K562 (cell line): ENCODE data around the gene GRAMD1B. TPM values are rescaled to one million over a fixed set of nuclear protein-coding genes. Genes with fewer than 3 reads are reported as not detected.

Source experiments
- ATF1 ChIP-seq, 2 experiments: fragments of 450-650 bp in 1 of 2; IDR thresholded peaks; 2 replicates each; pipeline ENCODE4 v1.6.1; 2016; ENCODE audit warnings: missing compliant biosample characterization in 1 of 2, missing genetic modification characterization in 1 of 2
- CEBPB ChIP-seq: fragments of 450-650 bp; IDR thresholded peaks from 2 replicates; pipeline ENCODE4 v1.6.1; 2016; ENCODE audit warnings: missing genetic modification characterization, missing compliant biosample characterization
- ELF1 ChIP-seq: fragments of 200-800 bp; sonication (Bioruptor generic); IDR thresholded peaks from 2 replicates; pipeline ENCODE4 v1.6.1; 2016; ENCODE audit warnings: missing genetic modification characterization, missing compliant biosample characterization
- ETV1 ChIP-seq: fragments of 450-650 bp; conservative IDR thresholded peaks from 2 replicates; pipeline ENCODE4 v1.6.1; 2016; ENCODE audit warnings: missing genetic modification characterization, control low read depth, low read depth, missing compliant biosample characterization
- MAFG ChIP-seq: fragments of 450-650 bp; conservative IDR thresholded peaks from 2 replicates; pipeline ENCODE4 v1.6.1; 2016; ENCODE audit warnings: missing genetic modification characterization, missing compliant biosample characterization
- MTA2 ChIP-seq: fragments of 450-650 bp; IDR thresholded peaks from 2 replicates; pipeline ENCODE4 v1.6.1; 2016; ENCODE audit warnings: low read depth
- NFE2 ChIP-seq: IDR thresholded peaks from 2 replicates; pipeline ENCODE4 v1.6.1; 2014; ENCODE audit warnings: antibody characterized with exemption, low read depth
- NR2C2 ChIP-seq, 2 experiments: fragments of 200-800 bp in 1 of 2; sonication (Bioruptor generic) in 1 of 2; sonication (generic) in 1 of 2; formaldehyde crosslinking in 1 of 2; IDR thresholded peaks; 2 replicates each; pipeline versions ENCODE4 v1.6.1 to v1.8.0; 2016 to 2022; ENCODE audit warnings: mild to moderate bottlenecking in 1 of 2, missing compliant biosample characterization in 1 of 2, missing genetic modification characterization in 1 of 2, missing genetic modification reagents in 1 of 2
- ZNF316 ChIP-seq: fragments of 450-650 bp; IDR thresholded peaks from 2 replicates; pipeline ENCODE4 v1.6.1; 2016
- polyA plus RNA-seq, 8 experiments: library from polyadenylated mRNA; depleted of rRNA in 4 of 8; stranded (reverse) in 5 of 8; unstranded in 3 of 8; fragments of >200 nt; fragmentation: Nextera tagmentation in 2 of 8; fragmentation: Illumina TruSeq in 1 of 8; extraction: Ambion mirVana in 2 of 8; extraction: Trizol in 1 of 8; gene quantifications; 2 replicates each; pipeline versions ENCODE4 v1.2.1 to v1.2.3, GENCODE V29; 2011 to 2014; ENCODE audit warnings: inconsistent platforms in 1 of 8, missing spikeins in 1 of 8
- total RNA-seq, 7 experiments: library from RNA; depleted of rRNA in 6 of 7; stranded (reverse); fragments of >200 nt in 6 of 7; fragmentation: Illumina TruSeq in 2 of 7; extraction: Trizol in 2 of 7; gene quantifications; 2 replicates each; pipeline versions ENCODE4 v1.2.1 to v1.2.3, GENCODE V29; 2011 to 2021; ENCODE audit warnings: low replicate concordance in 1 of 7
- TF ChIP-seq, protein P1 (sequence below): sonication (generic); IDR thresholded peaks from 2 replicates; pipeline ENCODE4 v1.6.1; 2016
- TF ChIP-seq, protein P2 (sequence below): fragments of 200-800 bp; sonication (Bioruptor generic); IDR thresholded peaks from 2 replicates; pipeline ENCODE4 v1.6.1; 2016; ENCODE audit warnings: missing genetic modification characterization, missing compliant biosample characterization

Gene GRAMD1B
- total and polyA plus RNA-seq, 9 of the 15 experiments (the other 6 are each of a cell fraction or from before 2014, with no cell fraction given): 0.31 TPM; not detected in 8

DNA sequence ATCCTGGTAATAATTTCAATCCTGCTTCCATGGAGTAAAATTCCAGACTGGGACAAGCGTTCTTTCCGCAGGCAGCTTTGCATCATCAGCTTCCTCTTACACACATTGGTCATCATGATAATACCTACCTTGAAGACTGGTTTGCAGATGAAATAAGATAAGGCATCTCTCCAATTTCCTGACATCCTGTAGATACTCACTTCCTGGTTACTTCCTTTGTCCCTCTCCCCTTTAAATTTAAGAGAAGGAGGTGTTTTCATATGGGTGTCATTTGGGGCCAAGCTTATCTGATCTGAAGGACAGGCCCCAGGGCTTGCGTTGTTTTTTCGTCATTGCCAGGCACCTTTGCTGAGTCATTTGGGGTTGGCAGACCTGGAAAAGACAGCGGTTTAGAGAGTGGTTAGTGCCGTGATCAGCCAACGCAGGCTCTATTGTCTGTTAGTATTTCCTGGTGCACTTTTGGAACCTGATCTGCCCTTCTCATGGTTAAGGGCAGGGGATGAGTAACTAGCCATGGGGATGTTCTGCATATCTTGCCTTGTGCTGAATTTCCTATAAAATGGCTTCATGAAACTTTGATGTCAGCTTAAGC is 24.1 kb downstream of the GRAMD1B start (continued):
- TF ChIP-seq, protein P1, sequence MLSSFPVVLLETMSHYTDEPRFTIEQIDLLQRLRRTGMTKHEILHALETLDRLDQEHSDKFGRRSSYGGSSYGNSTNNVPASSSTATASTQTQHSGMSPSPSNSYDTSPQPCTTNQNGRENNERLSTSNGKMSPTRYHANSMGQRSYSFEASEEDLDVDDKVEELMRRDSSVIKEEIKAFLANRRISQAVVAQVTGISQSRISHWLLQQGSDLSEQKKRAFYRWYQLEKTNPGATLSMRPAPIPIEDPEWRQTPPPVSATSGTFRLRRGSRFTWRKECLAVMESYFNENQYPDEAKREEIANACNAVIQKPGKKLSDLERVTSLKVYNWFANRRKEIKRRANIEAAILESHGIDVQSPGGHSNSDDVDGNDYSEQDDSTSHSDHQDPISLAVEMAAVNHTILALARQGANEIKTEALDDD: peak; percentile 46
- TF ChIP-seq MTA2: no peak
- peak; percentile 81 for TF ChIP-seq ELF1 (tag)
- TF ChIP-seq ETV1: peak; percentile 84
- TF ChIP-seq, protein P2, sequence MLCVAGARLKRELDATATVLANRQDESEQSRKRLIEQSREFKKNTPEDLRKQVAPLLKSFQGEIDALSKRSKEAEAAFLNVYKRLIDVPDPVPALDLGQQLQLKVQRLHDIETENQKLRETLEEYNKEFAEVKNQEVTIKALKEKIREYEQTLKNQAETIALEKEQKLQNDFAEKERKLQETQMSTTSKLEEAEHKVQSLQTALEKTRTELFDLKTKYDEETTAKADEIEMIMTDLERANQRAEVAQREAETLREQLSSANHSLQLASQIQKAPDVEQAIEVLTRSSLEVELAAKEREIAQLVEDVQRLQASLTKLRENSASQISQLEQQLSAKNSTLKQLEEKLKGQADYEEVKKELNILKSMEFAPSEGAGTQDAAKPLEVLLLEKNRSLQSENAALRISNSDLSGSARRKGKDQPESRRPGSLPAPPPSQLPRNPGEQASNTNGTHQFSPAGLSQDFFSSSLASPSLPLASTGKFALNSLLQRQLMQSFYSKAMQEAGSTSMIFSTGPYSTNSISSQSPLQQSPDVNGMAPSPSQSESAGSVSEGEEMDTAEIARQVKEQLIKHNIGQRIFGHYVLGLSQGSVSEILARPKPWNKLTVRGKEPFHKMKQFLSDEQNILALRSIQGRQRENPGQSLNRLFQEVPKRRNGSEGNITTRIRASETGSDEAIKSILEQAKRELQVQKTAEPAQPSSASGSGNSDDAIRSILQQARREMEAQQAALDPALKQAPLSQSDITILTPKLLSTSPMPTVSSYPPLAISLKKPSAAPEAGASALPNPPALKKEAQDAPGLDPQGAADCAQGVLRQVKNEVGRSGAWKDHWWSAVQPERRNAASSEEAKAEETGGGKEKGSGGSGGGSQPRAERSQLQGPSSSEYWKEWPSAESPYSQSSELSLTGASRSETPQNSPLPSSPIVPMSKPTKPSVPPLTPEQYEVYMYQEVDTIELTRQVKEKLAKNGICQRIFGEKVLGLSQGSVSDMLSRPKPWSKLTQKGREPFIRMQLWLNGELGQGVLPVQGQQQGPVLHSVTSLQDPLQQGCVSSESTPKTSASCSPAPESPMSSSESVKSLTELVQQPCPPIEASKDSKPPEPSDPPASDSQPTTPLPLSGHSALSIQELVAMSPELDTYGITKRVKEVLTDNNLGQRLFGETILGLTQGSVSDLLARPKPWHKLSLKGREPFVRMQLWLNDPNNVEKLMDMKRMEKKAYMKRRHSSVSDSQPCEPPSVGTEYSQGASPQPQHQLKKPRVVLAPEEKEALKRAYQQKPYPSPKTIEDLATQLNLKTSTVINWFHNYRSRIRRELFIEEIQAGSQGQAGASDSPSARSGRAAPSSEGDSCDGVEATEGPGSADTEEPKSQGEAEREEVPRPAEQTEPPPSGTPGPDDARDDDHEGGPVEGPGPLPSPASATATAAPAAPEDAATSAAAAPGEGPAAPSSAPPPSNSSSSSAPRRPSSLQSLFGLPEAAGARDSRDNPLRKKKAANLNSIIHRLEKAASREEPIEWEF (CRISPR knock-in tag): no peak
- TF ChIP-seq CEBPB: no peak
- peak; percentile 82 for TF ChIP-seq NFE2
- TF ChIP-seq NR2C2 (CRISPR knock-in tag; IDR thresholded peaks at IDR 0.05): no peak
- TF ChIP-seq NR2C2 (tag; IDR thresholded peaks at IDR 0.05): peak; percentile 63; the same call in 1 of the 2 replicates
- TF ChIP-seq ZNF316: 0 out of 2 replicates have a peak, but pooled peaks have one; percentile 17
- TF ChIP-seq ATF1 (CRISPR knock-in tag; IDR thresholded peaks at IDR 0.05): no peak
- TF ChIP-seq ATF1 (tag; IDR thresholded peaks at IDR 0.05): peak; percentile 43; the same call in 1 of the 2 replicates
- peak; percentile 83 for TF ChIP-seq MAFG (tag)
